GM19023 (cell line): ENCODE measurements around the gene LRCH2.
"Not testable (repeated sequence)": the region's sequence is repeated elsewhere in the genome, so short reads cannot be mapped to it uniquely, and the experiment has no call there.

Experiments
- ATAC-seq: cut with Tn5 transposase; IDR thresholded peaks from one replicate; pipeline ENCODE4 v1.9.1; 2021; ENCODE audit warnings: mild to moderate bottlenecking, moderate library complexity; ENCODE audit not compliant: unreplicated experiment

Gene LRCH2

DNA sequence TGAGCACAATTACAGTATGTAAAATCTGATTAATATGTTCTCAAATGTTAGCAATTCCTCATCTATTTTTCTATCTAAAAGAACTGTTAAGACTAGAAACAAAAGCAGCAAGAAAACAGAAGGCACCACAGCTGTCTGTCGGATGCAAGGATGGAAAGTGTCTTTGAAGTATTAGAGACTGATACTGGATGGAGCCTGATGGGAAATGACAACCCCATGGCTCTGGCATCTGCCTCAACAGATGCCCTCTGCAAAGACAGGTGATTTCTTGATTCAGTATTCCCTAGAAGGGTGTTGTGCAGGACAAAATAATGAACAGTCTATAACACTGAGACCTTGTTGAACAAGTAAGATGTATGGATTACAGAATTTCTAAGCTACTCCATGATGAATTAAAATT is 19.7 kb downstream of the LRCH2 start:
- ATAC-seq: no peak

DNA sequence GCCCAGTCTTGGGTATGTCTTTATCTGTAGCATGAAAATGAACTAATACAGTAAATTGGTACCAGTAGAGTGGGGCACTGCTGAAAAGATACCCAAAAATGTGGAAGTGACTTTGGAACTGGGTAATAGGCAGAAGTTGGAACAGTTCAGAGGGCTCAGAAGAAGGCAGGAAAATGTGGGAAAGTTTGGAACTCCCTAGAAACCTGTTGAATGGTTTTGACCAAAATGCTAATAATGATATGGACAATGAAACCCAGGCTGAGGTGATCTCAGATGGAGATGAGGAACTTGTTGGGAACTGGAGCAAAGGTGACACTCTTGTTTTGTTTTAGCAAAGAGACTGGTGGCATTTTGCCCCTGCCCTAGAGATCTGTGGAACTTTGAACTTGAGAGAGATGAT is 24.3 kb downstream of the LRCH2 start:
- not testable (repeated sequence) for ATAC-seq

DNA sequence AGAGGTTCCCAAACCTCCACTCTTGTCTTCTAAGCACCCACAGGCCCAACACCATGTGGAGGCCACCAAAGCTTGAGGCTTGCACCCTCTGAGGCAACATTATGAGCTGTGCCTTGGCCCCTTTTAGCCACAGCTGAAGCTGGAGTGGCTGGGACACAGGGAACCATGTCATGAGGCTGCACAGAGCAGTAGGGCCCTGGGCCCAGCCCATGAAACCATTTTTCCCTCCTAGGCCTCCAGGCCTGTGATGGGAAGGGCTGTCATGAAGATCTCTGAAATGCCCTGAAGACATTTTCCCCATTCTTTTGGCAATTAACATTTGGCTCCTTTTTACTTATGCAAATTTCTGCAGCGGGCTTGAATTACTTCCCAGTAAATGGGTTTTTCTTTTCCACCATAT is 29.9 kb downstream of the LRCH2 start:
- ATAC-seq: no peak

DNA sequence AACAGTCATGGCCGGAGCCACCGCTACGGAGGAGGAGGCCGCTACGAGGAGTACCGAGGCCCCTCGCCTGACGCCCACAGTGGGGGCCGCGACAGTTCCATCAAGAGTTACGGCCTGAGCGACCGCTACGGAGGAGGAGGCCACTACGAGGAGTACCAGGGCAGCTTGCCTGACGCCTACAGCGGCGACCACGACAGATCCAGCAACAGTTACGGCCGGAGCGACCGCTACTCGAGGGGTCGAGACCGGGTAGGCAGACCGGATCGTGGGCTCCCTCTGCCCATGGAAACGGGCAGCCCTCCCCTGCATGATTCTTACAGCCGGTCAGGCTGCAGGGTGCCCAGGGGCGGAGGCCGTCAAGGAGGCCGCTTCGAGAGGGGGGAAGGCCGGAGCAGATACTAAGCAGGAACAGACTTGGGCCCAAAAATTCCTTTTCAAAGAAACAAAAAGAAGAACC is 41.6 kb downstream of the LRCH2 start:
- ATAC-seq: no peak

DNA sequence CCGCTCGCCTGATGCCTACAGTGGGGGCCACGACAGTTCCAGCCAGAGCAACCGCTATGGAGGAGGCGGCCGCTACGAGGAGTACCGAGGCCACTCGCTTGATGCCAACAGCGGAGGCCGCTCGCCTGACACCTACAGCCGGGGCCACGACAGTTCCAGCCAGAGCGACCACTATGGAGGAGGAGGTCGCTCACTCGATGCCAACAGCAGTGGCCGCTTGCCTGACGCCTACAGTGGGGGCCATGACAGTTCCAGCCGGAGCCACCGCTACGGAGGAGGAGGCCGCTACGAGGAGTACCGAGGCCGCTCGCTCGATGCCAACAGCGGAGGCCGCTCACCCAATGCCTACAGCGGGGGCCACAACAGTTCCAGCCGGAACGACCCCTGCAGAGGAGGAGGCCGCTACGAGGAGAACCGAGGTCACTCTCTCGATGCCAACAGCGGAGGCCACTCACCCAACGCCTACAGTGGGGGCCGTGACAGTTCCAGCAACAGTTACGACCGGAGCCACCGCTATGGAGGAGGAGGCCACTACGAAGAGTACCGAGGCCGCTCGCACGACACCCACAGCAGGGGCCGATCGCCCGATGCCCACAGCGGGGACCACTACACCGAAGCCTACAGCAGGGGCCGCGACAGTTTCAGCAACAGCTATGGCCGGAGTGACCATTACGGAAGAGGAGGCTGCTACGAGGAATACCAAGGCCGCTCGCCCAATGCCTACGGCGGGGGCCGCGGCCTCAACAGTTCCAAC is 42.2 kb downstream of the LRCH2 start:
- no peak for ATAC-seq

DNA sequence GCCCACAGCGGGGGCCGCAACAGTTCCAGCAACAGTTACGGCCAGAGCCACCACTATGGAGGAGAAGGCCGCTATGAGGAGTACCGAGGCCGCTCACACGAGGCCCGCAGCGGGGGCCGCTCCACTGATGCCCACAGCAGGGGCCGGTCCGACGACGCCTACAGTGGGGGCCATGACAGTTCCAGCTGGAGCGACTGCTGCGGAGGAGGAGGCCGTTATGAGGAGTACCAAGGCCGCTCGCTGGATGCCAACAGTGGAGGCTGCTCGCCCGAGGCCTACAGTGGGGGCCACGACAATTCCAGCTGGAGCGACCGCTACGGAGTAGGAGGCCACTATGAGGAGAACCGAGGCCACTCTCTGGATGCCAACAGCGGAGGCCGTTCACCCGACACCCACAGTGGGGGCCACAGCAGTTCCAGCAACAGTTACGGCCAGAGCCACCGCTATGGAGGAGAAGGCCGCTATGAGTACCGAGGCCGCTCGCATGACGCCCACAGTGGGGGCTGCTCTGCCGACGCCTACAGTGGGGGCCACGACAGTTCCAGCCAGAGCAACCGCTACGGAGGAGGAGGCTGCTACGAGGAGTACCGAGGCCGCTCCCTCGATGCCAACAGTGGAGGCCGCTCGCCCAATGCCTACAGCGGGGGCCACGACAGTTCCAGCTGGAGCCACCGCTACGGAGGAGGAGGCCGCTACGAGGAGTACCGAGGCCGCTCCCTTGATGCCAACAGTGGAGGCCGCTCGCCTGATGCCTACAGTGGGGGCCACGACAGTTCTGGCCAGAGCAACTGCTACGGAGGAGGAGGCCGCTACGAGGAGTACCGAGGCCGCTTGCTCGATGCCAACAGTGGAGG is 43.0 kb downstream of the LRCH2 start:
- no peak for ATAC-seq

DNA sequence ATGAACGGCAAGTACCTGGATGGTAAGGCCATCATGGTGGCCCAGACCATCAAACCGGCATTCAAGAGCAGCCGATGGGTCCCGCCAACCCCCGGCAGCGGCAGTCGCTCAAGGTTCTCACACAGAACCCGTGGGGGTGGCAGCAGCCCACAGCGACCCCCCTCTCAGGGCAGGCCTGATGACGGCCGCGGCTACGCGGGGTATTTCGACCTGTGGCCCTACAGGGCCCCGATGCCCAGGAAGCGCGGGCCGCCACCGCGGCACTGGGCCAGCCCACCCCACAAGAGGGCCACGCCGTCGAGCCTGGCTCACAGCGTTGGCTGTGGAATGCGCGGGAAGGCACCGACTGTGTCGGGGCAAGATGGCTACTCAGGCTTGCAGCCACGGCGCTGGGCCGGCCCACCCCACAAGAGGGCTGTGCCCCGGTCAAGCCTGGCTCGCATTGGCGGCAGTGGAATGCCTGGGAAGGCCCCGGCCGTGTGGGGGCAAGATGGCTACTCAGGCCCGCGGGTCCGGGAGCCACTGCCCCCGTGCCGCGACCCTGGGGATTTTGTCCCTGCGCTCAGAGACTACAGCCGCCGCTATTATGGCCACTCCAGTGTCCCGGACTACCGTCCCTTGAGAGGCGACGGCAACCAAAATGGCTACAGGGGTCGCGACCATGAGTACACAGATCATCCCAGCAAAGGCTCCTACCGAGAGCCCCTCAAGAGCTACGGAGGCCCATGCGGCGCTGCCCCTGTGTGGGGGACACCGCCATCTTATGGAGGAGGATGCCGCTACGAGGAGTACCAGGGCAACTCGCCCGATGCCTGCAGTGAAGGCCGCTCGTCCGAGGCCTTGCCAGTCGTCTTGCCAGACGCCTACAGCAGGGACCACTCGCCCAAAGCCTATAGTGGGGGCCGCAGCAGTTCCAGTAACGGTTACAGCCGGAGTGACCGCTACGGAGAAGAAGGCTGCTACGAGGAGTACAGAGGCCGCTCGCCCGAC is 44.0 kb downstream of the LRCH2 start:
- no peak for ATAC-seq

DNA sequence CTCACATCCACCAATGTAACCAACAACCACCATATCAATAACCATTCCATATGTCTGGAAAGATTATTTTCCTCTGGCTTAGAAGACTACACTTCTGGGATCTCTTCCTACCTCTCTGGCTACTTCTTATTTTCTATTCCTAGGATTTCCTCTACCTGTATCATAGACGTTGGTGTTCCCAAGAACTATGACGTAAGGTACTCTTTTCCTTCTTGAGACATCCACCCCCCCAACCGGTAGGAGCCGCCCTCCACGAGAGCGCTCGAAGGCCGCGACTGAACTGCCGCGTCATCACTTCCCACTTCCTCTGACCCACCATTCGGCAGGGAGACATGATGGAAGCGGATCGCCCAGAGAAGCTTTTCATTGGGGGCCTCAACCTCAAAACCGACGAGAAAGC is 44.8 kb downstream of the LRCH2 start, which contains the start of gene RBMXL3:
RBMXL3 (plus strand) TSS at position 301 of the 400 bp plus-strand sequence; CDS start at position 333, 32 bp downstream.
- ATAC-seq: no peak

DNA sequence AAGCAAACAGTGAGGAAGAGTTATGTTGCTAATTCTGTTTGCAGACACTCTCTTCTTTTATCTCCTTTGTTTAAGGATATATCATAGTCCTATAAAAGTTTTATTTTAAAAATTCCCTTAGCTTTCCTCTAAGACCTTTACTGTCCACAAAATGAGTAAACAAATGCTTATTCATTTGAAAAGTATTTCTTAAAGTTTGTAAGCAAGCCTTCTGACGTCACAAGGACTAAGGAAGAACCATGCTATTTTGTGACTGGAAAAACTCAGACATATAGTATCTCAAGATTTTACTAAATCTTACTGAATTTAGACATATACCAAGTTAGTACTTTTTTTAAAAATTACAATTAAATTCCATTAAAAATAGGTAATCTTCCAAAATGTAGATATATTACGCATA is 49.9 kb downstream of the LRCH2 start:
- no peak for ATAC-seq

DNA sequence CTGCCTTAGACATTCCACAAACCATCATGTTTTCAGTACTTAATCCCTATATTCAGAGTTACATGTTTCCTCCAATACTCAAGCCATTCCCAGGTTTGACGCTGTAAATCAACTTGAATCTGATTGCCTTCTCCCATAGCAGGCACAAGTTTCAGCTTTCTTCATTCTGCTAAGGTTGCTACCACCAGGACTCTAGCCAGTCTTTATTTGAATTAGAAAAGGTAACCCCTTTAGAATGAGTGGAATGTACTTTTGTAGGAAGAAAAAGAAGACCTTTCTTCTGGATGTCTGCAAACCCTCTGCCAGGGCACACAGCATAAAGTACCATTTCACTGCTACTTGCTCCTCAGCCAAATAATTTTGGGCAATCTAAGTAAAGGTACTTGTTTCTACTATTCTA is 55.4 kb downstream of the LRCH2 start:
- ATAC-seq: no peak

DNA sequence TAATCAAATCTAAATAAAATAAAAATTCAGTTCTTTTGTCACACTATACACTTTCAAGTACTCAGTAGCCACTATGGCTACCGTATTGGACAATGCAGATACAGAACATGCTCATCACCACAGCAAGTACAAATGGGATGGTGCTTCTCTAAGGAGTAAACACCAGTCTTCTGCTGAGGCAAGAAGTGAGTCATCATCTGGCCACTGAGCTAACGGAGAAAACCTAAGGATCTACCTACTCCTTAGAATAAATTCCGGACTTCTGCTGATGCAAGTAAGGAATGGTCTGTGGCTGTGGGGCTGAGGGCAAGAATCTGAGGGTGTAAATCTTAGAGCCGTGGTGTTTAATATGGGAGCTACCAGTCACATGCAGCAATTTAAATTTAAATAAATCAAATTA is 56.0 kb downstream of the LRCH2 start:
- ATAC-seq: no peak

DNA sequence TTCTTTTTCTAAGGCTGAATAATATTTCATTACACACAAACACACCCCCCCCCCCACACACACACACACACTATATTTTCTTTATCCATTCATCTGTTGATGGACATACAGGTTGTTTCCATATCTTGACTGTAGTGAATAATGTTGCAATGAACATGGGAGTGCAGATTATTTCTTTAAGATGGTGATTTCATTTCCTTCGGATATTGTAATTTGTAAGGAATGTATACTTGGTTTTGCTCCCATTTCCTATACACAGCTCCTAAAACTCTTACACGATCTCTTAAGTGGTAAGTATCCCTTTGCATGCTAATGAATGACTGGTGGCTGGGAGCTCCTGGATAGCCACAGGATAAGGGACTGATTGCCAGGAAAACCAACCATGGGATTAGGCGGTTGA is 59.3 kb downstream of the LRCH2 start:
- ATAC-seq: no peak

DNA sequence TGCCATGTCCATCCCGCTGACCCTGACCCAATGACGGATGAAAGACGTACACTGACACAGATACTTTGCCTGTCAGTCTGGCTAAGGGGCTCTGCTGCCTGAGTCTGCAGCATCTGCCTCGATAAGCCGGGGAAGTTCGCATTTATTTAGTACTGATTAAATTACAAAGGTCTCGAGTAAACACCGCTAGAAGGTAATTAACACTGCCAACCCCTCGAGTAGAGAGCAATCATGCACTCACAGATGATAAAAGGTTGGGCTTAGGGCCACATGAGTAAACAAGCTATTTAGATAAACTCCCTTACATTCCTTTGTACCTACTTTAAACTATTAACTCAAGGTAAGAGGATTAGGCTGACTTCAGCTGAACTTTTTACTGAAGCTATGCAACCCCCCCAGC is 60.7 kb downstream of the LRCH2 start:
- ATAC-seq: no peak

DNA sequence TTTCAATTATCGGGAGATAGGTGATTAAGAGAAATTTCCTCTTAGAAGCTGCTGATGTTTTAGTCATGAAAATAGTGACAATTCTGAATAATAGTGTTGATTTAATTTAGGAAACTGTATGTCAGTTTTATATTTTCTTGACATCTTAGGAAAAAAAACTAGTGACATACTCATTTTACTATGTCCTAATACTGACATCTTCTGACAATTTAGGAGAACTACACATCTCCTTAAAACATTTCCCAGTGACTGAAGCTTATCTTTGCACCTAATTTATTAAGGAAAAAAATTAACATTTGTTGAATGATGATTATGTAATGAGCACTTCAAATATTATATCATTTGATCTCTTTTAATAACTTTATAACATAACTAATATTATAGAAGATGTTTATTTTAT is 86.7 kb downstream of the LRCH2 start:
- ATAC-seq: no peak

DNA sequence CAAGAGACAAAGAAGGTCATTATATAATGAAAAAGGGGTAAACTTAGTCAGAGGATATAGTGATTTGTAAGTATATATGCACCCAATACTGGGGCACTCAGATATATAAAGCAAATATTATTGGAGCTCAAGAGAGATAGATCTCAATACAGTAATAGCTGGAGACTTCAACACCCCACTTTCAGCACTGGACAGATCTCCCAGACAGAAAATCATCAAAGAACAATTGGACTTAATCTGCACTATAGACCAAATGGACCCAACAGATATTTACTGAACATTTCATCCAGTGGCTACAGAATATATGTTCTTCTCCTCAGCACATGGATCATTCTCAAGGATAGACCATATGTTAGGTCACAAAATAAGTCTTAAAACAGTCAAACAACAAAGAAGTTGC is 91.8 kb downstream of the LRCH2 start:
- ATAC-seq: no peak

DNA sequence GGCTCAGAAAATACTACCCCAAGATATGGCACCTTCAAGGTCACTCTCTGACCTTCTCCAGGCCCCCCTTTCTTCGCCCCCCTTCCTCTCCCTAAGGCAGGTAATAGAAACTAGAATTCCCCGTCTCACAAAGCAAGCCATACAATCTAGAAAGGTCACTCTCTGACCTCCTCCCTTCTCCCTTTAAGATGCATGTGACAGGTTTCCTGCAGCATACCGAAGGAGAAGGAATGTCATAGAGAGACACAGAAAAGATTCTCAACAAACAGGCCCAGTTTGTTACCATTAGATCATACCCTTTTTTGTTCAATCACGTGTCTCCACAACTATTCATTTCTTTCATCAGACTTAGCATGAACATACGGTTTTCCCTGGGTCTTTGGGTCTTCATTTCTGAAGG is 95.9 kb downstream of the LRCH2 start:
- ATAC-seq: no peak

DNA sequence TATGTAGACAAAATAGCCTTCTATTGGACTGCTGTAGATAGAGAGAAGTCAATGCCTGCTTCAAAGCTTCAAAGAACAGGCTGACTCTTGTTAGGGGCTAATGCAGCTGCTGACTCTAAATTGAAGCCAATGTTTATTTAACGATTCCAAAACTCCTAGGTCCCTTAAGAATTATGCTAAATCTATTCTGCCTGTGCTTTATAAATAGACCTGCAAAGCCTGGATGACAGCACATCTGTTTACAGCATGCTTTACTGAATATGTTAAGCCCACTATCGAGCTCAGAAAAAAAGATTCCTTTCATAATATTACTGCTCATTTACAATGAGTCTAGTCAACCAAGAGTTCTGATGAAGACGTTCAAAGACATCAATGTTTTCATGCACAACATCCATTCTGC is 99.5 kb downstream of the LRCH2 start:
- ATAC-seq: no peak

DNA sequence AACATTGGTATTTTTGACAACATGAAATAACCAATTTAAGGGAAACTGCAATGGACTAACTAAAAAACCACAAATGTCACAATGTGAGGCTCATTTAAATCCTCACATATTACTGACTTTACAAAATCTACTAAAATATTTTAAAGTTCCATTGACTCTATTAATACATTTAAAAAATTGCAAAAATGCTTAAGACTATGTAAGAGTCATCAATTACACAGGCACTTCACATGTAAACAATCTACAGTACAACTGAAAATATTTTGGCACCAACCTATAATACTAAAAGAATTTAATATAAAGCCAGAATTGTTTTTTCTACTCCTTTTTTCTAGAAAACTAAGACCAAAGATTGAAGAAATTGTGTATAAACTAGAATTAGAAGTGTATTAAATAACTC is 121.5 kb downstream of the LRCH2 start:
- no peak for ATAC-seq

DNA sequence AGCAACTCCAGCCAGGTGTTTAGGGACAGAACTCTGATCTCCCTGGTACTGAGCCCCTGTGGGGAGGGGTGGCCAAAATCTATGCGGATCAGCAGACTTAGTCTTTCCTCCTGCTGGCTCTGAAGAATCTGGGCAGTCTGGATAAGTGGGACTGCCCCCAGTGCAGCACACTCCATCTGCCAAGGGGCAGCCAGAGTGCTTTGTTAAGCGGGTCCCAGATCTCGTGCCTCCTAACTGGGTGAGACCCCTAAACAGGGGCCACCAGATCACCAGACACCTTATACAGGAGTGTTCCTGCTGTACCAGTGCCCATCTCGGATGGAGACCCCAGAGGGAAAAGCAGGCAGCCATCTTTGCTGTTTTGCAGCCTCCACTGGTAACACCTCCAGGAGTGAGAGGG is 135.0 kb downstream of the LRCH2 start:
- no peak for ATAC-seq

DNA sequence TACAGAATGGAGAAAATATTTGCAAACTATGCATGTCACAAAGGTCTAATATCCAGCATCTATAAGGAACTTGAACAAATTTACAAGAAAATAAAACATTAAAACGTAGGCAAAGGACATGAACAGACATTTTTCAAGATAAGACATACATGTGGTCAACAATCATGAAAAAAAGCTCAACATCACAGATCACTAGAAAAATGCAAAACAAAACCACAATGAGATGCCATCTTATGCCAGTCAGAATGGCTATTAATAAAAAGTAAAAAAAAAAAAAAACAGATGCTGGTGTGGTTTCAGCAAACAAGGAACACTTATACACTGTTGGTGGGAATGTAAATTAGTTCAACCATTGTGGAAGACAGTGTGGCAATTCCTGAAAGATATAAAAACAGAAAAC is 140.7 kb downstream of the LRCH2 start:
- ATAC-seq: no peak

DNA sequence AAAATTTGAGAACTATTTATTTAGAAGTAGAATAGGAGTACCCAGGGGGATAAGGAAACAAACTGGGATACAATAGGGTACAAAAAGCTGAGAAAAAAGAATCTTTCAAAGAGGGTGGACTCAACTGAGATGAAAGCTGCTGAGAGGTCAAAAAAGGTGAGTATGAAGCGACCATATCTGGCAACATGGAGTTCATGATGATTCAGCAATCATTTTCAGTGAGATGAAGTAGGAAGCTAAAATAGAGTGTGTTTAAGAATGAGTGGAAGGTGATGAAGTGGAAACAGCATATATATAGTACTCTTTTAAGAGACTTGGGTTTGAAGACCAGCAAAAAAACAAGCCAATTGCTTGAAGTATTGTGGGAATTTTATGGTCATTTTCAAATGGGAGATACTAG is 144.5 kb downstream of the LRCH2 start:
- ATAC-seq: no peak
